ENCODE results near the gene ZNF280A.
"Not testable (repeated sequence)": the region's sequence is repeated elsewhere in the genome, so short reads cannot be mapped to it uniquely, and the experiment has no call there.

The ZNF280A gene

DNA sequence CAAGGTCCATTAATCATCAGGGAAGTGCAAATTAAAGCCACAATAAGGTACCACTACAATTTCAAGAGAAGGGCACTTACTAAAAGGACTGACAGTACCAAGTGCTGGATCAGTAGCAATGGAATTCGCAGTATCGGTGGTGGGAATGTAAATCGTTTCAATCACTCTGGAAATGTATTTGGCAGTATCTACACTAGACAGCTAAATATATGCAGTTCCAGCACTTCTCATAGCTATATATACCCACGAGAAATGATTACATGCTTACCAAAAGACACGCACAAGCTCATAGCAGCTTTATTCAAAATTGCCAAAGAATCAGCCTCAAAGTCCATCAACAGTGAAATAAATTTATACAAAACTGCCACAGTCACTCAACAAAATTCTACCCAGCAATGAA is 7.1 kb downstream of the ZNF280A start:
- peaks cover 9% of the 10 kb centered on the region for H3K9me3 Mint-ChIP-seq
- no peak overlapping the region for H3K27ac Mint-ChIP-seq
- H3K4me1 Mint-ChIP-seq = peaks cover 29% of the 10 kb centered on the region
- TF ChIP-seq, protein P1, sequence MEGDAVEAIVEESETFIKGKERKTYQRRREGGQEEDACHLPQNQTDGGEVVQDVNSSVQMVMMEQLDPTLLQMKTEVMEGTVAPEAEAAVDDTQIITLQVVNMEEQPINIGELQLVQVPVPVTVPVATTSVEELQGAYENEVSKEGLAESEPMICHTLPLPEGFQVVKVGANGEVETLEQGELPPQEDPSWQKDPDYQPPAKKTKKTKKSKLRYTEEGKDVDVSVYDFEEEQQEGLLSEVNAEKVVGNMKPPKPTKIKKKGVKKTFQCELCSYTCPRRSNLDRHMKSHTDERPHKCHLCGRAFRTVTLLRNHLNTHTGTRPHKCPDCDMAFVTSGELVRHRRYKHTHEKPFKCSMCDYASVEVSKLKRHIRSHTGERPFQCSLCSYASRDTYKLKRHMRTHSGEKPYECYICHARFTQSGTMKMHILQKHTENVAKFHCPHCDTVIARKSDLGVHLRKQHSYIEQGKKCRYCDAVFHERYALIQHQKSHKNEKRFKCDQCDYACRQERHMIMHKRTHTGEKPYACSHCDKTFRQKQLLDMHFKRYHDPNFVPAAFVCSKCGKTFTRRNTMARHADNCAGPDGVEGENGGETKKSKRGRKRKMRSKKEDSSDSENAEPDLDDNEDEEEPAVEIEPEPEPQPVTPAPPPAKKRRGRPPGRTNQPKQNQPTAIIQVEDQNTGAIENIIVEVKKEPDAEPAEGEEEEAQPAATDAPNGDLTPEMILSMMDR (IDR thresholded peaks at IDR 0.05; ENCODE audit: unreplicated experiment in 3 of 3) = no peak
- peak overlapping the region in 1 of 3 experiments; percentile 55 for H3K4me3 Mint-ChIP-seq
- H3K27me3 Mint-ChIP-seq (ENCODE audit: low read depth) = peaks cover 44% of the 10 kb centered on the region
- H3K36me3 Mint-ChIP-seq (ENCODE audit: low read depth) = peaks cover 1% of the 10 kb centered on the region

DNA sequence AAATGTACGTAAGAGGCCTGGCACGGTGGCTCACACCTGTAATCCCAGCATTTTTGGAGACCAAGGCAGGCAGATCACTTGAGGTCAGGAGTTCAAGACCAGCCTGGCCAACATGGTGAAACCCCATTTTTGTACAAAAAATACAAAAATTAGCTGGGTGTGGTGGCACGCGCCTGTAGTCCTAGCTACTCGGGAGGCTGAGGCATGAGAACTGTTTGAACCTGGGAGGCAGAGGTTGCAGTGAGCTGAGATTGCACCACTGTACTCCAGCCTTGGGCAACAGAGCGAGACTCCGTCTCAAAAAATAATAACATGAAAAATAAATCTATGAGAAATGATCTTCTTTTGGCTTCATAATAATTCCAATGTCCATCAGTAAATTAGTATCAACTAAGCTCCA is 9.2 kb downstream of the ZNF280A start:
- Mint-ChIP-seq H3K27me3 (ENCODE audit: low read depth) (peaks cover 33% of the 10 kb centered on the region), H3K4me3 (peak overlapping the region in 2 of 3 experiments; percentile 67 to 70), H3K36me3 (ENCODE audit: low read depth) (peaks cover 19% of the 10 kb centered on the region), H3K4me1 (peaks cover 42% of the 10 kb centered on the region)
- H3K27ac Mint-ChIP-seq, H3K9me3 Mint-ChIP-seq: not testable (repeated sequence)

DNA sequence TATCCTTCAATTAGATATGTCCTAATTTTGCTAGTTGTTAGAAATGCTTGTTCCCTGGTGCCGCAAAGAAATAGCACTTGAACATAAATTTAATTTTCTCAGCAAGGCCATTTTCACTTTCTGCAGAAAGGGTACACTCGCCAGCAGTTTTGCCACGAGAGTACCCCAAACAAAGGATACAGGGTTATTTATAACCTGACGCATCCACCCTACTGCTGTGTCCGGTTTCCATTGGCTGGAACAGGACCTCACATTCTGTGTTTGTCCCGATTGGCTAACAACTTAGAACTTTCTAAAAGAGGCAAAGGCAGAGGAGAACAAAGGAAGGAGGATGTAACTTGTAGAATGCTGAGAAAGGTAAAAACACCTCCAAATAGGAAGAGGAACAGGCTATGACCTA is 10.2 kb downstream of the ZNF280A start:
- Mint-ChIP-seq H3K4me3 (peak overlapping the region; percentile 89 to 93 (median 93)), H3K4me1 (peaks cover 36% of the 10 kb centered on the region), H3K36me3 (ENCODE audit: low read depth) (peaks cover 26% of the 10 kb centered on the region), H3K27me3 (ENCODE audit: low read depth) (peaks cover 23% of the 10 kb centered on the region)
- H3K9me3 Mint-ChIP-seq, H3K27ac Mint-ChIP-seq: not testable (repeated sequence)

DNA sequence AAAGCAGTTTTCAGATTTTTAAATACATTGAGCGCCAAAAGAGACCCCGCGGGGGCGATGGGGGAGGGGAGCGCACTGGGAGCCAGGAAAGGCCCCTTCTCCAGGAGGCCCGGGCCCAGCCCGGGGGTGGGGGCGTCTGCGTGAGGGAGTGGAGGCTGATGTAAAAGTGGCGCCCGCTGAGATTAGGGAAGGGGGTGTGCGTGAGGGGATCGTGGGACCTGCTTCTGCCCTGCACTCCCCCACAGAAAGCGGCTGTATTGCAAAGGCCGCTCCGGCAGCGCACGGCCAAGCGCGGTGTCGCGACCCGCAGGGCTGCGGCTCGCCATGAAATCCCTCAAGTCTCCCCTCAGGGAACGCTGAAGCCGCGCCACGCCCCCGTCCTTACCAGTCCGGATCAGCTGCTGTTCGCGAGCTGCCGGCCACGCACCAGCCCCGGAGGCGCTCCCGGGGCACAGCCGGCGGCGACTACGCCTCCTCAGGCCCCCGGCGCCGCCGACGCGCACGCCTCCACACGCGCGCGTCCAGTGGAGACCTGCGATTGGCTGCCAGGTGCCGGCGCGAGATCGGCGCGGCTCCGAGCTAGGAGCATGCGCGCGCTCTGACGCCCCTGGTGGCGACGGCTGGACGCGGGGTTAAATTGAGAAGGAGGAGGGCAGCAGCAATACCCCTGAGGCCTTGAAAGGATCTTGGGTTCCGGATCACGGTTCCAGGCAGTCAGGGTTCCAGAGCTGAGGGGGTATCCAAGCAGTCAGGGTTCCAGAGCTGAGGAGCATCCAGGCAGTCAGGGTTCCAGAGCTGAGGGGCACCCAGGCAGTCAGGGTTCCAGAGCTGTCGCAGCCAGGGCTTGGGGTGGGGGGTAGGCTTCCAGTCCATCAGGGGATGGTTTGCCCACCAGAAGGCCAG is 11.5 kb downstream of the ZNF280A start, which contains the start of gene ZNF280B:
ZNF280B (minus strand) TSS at position 469 of the 903 bp plus-strand sequence. CDS start 19,344 bp downstream, outside the sequence.
- Mint-ChIP-seq H3K36me3 (ENCODE audit: low read depth) (peaks cover 38% of the 10 kb centered on the region), H3K27ac (peak within 1 kb of the TSS; percentile 5 to 45 (median 13)), H3K4me3 (peak within 1 kb of the TSS; percentile 89 to 93 (median 93)), H3K27me3 (ENCODE audit: low read depth) (peaks cover 18% of the 10 kb centered on the region), H3K4me1 (peaks cover 27% of the 10 kb centered on the region), H3K9me3 (peaks cover 9% of the 10 kb centered on the region)
- TF ChIP-seq, protein P1 (IDR thresholded peaks at IDR 0.05; ENCODE audit: unreplicated experiment in 3 of 3) = peak; percentile 66 to 76 (median 72)

DNA sequence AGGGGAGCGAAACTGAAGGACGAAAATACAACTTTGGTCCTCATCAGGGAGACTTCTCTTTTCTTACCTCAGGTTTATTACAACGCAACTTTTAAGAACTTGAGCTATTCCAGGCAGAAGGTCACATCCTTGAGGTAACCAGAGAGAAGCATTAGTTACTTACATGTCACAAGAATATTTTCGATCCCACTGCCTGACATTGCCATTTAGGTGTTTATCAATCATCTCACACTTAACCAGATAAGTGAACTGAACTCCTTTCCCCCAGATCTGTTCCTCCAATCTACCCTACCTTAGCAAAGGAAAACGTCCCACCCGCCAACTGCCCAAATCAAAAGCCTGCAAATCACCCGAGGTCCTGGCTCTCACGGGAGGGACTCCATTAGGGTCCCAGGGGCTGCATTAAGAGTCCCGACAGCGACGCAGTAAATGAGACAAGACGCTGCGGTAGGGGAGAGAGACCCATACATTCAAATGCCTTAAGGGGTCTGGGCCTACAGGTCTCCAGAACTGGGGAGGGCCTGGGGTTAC is 12.3 kb downstream of the ZNF280A start:
- peak overlapping the region; percentile 89 to 93 (median 93) for H3K4me3 Mint-ChIP-seq
- H3K36me3 Mint-ChIP-seq (ENCODE audit: low read depth) = peaks cover 45% of the 10 kb centered on the region
- peak overlapping the region; percentile 5 to 45 (median 13) for H3K27ac Mint-ChIP-seq
- peaks cover 24% of the 10 kb centered on the region for H3K4me1 Mint-ChIP-seq
- peaks cover 9% of the 10 kb centered on the region for H3K9me3 Mint-ChIP-seq
- H3K27me3 Mint-ChIP-seq (ENCODE audit: low read depth) = peaks cover 11% of the 10 kb centered on the region
- TF ChIP-seq, protein P1 (IDR thresholded peaks at IDR 0.05; ENCODE audit: unreplicated experiment in 3 of 3) = no peak

DNA sequence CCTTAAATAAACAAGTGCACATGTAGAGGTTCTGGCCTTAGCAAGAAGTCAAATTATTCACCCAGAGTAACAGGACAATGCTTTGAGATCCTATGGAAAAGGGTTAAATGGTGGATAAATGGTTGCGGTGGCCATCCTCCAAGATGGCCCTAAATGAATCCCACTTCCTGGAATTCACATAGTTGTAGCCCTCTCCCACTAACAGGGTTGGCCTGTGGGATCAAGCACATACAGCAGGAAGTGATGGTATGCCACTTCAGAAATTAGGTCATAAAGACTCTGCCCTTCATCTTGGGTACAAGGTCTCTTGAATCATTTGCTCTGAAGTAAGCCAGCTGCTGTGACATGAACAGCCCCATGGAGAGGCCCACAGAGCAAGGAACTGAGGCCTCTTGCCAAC is 13.3 kb downstream of the ZNF280A start:
- TF ChIP-seq, protein P1 (IDR thresholded peaks at IDR 0.05; ENCODE audit: unreplicated experiment in 3 of 3) = no peak
- Mint-ChIP-seq H3K4me1 (peaks cover 16% of the 10 kb centered on the region), H3K27me3 (ENCODE audit: low read depth) (peaks cover 4% of the 10 kb centered on the region), H3K36me3 (ENCODE audit: low read depth) (peaks cover 56% of the 10 kb centered on the region), H3K9me3 (peaks cover 9% of the 10 kb centered on the region), H3K4me3 (peak overlapping the region; percentile 89 to 93 (median 93)), H3K27ac (no peak overlapping the region)

All from nephron (organoid).